HG02943 (cell line): ENCODE measurements around the gene HDAC3.
A peak's percentile ranks its signal among the peaks of the same experiment; 100 is the strongest.

Source experiments
- ATAC-seq: cut with Tn5 transposase; IDR thresholded peaks from one replicate; pipeline ENCODE4 v1.9.1; 2021; ENCODE audit warnings: mild to moderate bottlenecking, low read depth, moderate library complexity; ENCODE audit not compliant: unreplicated experiment

The HDAC3 gene

GRCh38 chr5:141662028-141662427, 25.4 kb upstream of the HDAC3 start:
- no peak for ATAC-seq

GRCh38 chr5:141657937-141658545, 21.4 kb upstream of the HDAC3 start:
- ATAC-seq, result no peak

DNA sequence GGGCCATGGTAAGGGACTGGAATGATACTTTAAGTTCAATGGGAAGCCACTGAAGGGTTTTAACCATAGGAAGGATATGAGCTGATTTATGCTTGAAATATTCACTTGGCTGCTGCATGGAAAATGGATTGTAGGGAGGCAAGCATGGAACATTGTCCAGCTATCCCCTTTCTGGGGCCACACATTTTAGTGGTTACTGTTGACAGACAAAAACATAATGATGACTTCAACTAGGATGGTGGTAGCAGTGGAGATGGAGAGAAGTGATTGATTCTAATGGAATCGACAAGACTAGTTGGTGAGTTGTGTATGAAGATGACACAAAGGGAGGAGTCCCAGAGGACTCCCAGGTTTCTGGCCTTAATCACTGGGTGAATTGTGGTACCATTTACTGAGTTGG, 20.8 kb upstream of the HDAC3 start:
- ATAC-seq, result no peak

DNA sequence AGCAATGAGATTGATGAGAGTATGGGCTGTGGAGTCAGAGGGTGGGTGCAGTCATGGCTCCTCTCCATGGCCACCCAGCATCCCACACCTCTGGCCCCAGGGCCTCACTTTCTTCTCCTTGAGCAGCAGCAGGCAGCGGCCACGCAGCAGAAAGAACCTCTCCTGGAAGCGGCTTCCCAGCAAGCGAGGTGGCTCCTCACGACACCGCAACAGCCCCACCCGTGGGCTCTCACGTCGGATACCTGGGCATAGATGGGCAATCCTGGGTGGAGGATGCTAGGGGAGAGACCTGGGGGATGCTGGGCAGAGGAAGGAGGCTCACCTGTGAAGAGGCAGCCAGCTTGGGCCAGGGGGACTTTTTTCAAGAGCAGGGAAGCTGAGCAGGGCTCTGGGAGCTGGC, 19.7 kb upstream of the HDAC3 start:
- ATAC-seq, result no peak

GRCh38 chr5:141655020-141655419, 18.4 kb upstream of the HDAC3 start:
- no peak for ATAC-seq

DNA sequence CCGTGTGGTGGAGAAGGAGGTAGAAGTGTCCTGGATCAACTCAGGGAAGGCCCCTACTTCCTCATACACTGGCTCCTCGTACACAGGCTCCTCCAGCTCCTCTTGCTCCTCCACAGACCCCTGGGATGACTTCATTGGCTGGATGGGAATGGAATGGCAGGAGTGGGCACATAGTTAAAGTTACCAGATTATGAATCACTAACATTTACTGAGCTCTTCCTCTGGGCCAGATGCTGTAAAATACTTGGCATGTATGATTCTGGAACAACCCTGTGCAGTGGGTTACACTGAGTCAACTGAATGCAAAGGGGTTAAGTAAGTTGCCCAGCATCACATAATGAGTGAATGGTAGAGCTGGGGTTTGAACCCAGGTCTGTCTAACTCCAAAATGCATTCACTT, 17.6 kb upstream of the HDAC3 start:
- ATAC-seq, result no peak

- ATAC-seq, result no peak
These were observed 15.1 kb upstream of the HDAC3 start for GRCh38 chr5:141651728-141652105.

DNA sequence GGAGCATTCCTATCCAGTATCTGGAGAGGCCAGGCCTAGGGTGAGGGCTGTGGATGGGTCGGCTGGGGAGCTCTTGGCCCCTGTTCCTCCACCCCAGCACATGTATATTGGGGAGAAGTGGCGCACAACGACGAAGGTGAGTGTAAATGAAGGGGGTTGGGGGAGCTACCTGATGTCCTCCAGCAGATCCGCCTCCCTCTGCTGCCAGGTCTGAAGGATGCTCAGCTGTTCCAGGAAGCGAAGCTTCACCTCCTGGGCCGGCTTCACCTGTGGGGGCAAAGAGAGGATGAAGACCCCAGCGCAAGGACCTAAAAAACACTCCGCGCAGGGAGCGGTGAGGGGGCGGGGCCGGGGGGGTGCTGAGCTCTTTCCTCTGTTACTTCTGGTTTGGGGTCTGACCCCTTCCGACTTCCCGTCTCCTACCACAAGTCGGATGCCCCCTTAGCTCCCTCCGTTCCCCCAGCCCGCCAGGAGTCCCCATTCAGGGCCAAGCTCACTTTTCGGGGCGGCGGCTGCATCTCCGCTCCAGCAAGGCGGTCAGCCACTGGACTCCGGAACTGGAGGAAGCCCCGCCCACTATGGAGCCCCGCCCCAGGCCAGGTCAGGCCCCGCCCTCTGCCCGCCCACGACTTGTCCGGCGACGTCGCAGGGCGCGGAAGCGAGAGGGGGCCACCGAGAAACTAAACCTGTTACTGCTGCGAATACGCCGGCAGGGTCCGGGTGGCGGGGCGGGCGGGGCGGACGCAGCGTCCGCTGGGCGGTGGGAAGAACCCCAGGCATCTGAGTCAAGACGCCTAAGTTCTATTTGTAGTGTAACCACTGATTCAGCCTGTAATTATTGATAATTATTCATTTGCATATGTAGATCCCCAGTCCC, 14.4 kb upstream of the HDAC3 start, which contains the start of gene FCHSD1:
Gene FCHSD1, minus strand, starts transcription at position 568 of the 877 bp plus-strand sequence. Its CDS starts 50 bp downstream, at position 518.
- peak; percentile 96 for ATAC-seq

- no peak for ATAC-seq
These were observed 13.3 kb upstream of the HDAC3 start for GRCh38 chr5:141649972-141650371.

DNA sequence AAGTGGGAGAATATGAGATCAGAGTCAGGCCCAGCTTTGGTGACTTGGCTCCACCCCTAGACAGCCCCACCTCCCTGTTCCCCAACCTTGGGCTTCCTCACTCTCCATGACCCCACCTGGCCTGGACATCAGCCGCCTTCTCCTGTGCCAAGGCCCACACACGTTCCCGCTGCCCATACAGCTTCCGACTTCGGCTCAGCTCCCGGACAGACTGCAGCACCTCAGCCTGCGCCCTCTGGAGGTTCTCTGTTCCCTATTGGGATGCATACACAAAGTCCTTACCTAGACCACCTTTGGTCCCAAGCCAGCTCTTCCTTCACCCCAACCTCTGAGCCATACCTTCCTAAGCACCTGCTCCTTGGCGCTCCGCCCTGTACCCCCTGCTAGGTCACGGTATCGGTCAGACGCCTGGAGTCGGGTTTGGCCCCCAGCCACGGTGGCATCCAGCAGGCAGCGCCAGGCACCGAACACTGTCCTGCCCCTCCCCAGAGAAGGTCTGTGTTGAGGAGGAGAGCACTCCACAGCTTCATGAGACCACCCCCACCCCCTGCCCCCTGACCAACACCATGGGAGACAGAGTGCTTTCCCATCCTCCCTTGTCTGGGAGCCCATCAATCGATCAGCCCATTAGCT, 12.5 kb upstream of the HDAC3 start:
- ATAC-seq, result no peak

- no peak for ATAC-seq
These were observed 11.2 kb upstream of the HDAC3 start for GRCh38 chr5:141647851-141648250.

GRCh38 chr5:141647242-141647641, 10.6 kb upstream of the HDAC3 start:
- no peak for ATAC-seq

DNA sequence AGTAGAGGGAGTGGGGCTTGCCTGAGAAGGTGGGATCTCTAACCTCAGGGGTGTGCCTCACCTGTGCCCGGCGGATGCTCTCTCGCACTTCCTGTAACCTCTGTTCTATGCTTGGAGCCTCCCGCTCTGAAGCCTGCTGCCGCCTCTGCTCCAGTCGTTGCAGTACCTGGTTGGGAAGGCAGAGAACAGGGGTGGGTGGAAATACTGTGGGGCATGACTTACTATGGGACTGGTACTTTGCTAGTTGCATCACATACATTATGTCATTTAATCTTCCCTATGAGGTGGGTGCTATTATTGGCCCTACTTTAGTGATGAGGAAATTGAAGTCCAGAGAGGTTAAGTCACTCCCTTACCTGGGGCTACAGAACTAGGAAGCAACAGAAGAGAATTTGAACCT, 9.4 kb upstream of the HDAC3 start:
- ATAC-seq, result no peak

GRCh38 chr5:141641634-141642267, 5.1 kb upstream of the HDAC3 start:
- ATAC-seq, result no peak

- ATAC-seq, result no peak
These were observed 4.0 kb upstream of the HDAC3 start for GRCh38 chr5:141640698-141641097.

DNA sequence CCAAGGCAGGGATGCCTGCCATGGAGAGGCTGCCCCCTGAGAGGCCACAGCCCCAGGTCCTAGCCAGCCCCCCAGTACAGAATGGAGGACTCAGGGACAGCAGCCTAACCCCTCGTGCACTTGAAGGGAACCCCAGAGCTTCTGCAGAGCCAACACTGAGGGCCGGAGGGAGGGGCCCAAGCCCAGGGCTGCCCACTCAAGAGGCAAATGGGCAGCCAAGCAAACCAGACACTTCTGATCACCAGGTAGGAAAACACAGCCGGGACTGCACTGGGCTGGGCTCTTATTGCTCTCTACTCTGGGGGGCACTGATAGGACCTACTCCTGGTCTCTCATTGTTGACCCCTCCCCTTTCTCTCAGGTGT, 3.4 kb upstream of the HDAC3 start:
- no peak for ATAC-seq

DNA sequence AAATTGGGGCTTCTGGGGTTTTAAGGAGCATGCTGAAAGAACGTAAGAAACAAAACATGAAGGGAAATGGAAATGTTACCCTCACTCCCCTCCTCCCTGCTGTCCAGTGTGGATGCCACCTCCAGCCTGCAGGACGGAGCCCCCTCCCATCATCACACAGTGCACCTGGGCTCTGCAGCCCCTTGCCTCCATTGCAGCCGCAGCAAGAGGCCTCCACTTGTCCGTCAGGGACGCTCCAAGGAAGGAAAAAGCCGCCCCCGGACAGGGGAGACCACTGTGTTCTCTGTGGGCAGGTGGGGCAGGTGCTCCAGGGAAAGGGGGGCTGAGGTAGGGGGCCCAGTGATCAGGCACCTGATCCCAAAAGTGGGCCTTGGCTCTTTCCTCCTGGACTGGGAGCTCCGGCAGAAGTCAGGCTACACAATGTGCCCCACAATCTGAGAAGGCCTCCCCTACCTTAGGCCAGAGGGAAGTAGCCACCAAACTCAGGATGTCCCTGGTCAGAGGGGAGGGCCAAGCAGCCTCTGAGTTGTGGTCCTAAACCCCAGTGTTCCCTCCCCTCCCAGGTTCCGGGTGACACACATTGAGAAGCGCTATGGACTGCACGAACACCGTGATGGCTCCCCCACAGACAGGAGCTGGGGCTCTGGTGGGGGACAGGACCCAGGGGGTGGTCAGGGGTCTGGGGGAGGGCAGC, 2.9 kb upstream of the HDAC3 start:
- no peak for ATAC-seq

GRCh38 chr5:141638771-141639170, 2.1 kb upstream of the HDAC3 start:
- ATAC-seq, result no peak

DNA sequence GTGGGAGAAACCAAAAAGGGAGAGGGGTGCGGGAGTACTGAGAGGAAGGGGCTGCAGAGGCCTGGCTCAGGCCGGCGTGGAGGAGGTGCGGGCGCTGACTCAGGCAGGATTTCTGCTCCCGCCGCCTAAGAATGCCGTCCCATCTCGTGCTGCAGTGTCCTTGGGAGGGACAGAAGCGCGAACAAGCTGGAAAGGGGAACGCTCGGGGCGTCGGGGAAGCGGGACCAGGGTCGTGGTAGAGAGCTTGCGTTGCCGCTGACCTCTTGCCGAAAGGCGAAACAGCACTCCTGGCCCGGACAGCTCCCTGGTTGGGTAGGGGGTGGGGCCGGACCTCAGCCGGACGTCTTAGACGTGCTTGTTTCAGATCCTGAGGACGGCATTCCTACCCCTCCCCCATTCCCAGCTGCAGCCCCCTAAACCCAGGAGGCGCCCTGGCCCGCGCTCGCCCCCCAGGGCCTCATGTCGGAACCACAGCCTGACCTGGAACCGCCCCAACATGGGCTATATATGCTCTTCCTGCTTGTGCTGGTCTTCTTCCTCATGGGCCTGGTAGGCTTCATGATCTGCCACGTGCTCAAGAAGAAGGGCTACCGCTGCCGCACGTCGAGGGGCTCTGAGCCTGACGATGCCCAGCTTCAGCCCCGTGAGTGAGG, 1.2 kb upstream of the HDAC3 start:
- no peak for ATAC-seq

GRCh38 chr5:141637123-141637766, 596 bp upstream of the HDAC3 start:
- ATAC-seq, result peak; percentile 35
